Naive thymus-derived CD8-positive, alpha-beta T cell (primary cell): ENCODE results near the gene SLC4A4. TPM values are rescaled to one million over a fixed set of nuclear protein-coding genes. Genes with fewer than 3 reads are reported as not detected.

Experiments used
- ATAC-seq, 2 donors: fragments of 150-1000 bp; cut with Tn5 transposase in 1 of 2; sonication (Bioruptor Pico), chemical (Tn5 transposase) in 1 of 2; 1 replicate in 1 of 2; 2 replicates in 1 of 2; pipeline ENCODE4 v1.10.0; 2021; ENCODE audit warnings: mild to moderate bottlenecking in 2 of 2, moderate library complexity in 2 of 2
- POLR2A ChIA-PET: fragments of 350-600 bp; sonication (Branson Sonifier 250); formaldehyde crosslinking; loops from one replicate; lab custom pipeline; 2021; ENCODE audit warnings: antibody characterized with exemption; lab: Charles Lee
- DNase-seq, 10 donors: peaks; one replicate each; pipeline versions ENCODE4 v3.0.0 to v3.0.0-alpha.2; 2020 to 2022
- H3K27ac Mint-ChIP-seq, 10 donors: one replicate each; pipeline ENCODE4 v1.8.0; 2020 to 2022; ENCODE audit warnings: mild to moderate bottlenecking in 10 of 10, mixed read lengths in 10 of 10, moderate library complexity in 4 of 10, inconsistent platforms in 1 of 10
- H3K27me3 Mint-ChIP-seq, 5 donors: one replicate each; pipeline ENCODE4 v1.8.0; 2021 to 2022; ENCODE audit warnings: mixed read lengths in 5 of 5
- H3K36me3 Mint-ChIP-seq, 3 donors: one replicate each; pipeline ENCODE4 v1.8.0; 2020 to 2022; ENCODE audit warnings: mixed read lengths in 3 of 3, mild to moderate bottlenecking in 2 of 3, inconsistent platforms in 1 of 3
- H3K4me1 Mint-ChIP-seq, 4 donors: one replicate each; pipeline ENCODE4 v1.8.0; 2021 to 2022; ENCODE audit warnings: mixed read lengths in 4 of 4
- H3K4me3 Mint-ChIP-seq, 10 donors: one replicate each; pipeline ENCODE4 v1.8.0; 2020 to 2022; ENCODE audit warnings: mild to moderate bottlenecking in 10 of 10, mixed read lengths in 10 of 10, moderate library complexity in 6 of 10, inconsistent platforms in 1 of 10
- H3K9me3 Mint-ChIP-seq, 9 donors: one replicate each; pipeline ENCODE4 v1.8.0; 2020 to 2022; ENCODE audit warnings: mixed read lengths in 9 of 9, mild to moderate bottlenecking in 3 of 9, inconsistent platforms in 1 of 9, moderate library complexity in 1 of 9
- polyA plus RNA-seq, 3 donors: library from polyadenylated mRNA; unstranded; fragments of 300-500 nt; fragmentation: Illumina TruSeq; gene quantifications; one replicate each; pipeline ENCODE4 v1.2.3, GENCODE V29; 2021
- total RNA-seq, 8 experiments: library from RNA in 2 of 8; stranded (reverse) in 2 of 8; gene quantifications; one replicate each; pipeline ENCODE4 v1.2.3 and lab custom pipeline; 2021 to 2026

SLC4A4 gene
- total and polyA plus RNA-seq, 5 experiments from 2014 or later, result 0.08 to 4.2 (median 0.13) TPM

GRCh38 chr4:71541541-71541940 lies 202.7 kb downstream of the SLC4A4 start:
- Mint-ChIP-seq H3K4me3 (no peak overlapping the region), H3K27me3 (peaks cover 0 to 11% (median 2%) of the 10 kb centered on the region in 5 donors), H3K9me3 (no peaks in the 10 kb centered on the region), H3K4me1 (peaks cover 0 to 4% (median 0%) of the 10 kb centered on the region in 4 donors), H3K27ac (no peak overlapping the region), H3K36me3 (no peaks in the 10 kb centered on the region)
- ATAC-seq (no peak), DNase-seq (no peak)
- POLR2A ChIA-PET, result no interaction called here

DNA sequence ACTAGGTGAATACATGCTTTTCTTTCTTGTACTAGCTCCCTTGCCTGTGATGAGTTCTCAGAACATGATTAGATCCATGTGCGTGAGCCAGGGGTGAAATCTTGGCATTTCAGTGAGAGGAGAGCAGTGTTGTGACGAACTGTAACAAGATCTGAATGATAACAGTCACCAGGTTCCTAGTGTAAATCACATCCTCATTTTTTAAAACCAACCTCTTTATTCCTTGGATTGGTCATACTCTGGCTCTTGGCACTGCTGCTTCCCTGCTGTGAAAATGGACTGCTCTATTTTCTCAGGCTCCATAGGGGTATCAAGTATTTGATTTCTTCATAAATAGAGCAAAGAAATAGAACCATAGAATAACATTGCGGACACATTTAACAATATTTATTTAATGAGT lies 206.3 kb downstream of the SLC4A4 start:
- no peak overlapping the region for H3K27ac Mint-ChIP-seq
- H3K27me3 Mint-ChIP-seq, result peaks cover 0 to 11% (median 2%) of the 10 kb centered on the region in 5 donors
- H3K36me3 Mint-ChIP-seq, result no peaks in the 10 kb centered on the region
- POLR2A ChIA-PET, result no interaction called here
- H3K4me1 Mint-ChIP-seq, result peaks cover 0 to 4% (median 0%) of the 10 kb centered on the region in 4 donors
- DNase-seq (no peak), ATAC-seq (no peak)
- H3K4me3 Mint-ChIP-seq, result no peak overlapping the region
- H3K9me3 Mint-ChIP-seq, result no peaks in the 10 kb centered on the region

DNA sequence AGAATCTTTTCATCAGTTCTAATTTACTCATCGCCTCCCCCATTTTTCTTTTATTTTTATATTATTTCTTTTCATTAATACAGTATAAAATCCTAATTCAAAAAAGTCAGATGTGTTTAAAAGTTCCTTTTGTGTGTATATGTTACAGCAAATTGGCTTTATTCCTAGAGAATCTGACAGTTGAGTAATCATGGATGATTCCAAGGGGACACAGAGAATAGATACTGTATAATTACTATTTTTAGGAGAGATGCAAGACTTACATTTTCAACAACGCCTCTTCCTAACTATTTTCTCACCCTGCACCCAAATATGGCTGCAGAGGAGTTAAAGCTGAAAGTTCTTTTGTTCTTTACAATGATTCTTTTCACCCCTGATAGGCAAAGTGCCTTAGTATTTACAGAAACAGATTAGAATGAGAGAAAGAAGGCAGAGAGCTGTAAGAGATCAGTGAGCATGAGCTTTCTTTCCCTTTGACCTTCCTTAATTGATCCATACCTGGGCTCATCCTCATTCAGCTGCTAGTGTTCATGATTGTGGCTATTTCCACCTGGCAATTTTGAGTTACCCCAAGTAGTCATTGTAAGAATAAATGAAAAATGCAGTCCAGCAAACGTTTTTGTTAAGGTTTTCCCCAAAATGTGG lies 210.8 kb downstream of the SLC4A4 start:
- H3K27me3 Mint-ChIP-seq, result peaks cover 0 to 2% (median 0%) of the 10 kb centered on the region in 5 donors
- no peaks in the 10 kb centered on the region for H3K9me3 Mint-ChIP-seq
- no peaks in the 10 kb centered on the region for H3K36me3 Mint-ChIP-seq
- no peak overlapping the region for H3K4me3 Mint-ChIP-seq
- ATAC-seq, result no peak
- POLR2A ChIA-PET, result no interaction called here
- no peak overlapping the region for H3K27ac Mint-ChIP-seq
- no peaks in the 10 kb centered on the region for H3K4me1 Mint-ChIP-seq
- DNase-seq, result no peak

GRCh38 chr4:71550220-71551165 lies 211.7 kb downstream of the SLC4A4 start:
- no peaks in the 10 kb centered on the region for H3K36me3 Mint-ChIP-seq
- ATAC-seq, result no peak
- POLR2A ChIA-PET, result no interaction called here
- H3K27me3 Mint-ChIP-seq, result peaks cover 0 to 3% (median 2%) of the 10 kb centered on the region in 5 donors
- H3K9me3 Mint-ChIP-seq, result no peaks in the 10 kb centered on the region
- no peak overlapping the region for H3K4me3 Mint-ChIP-seq
- no peaks in the 10 kb centered on the region for H3K4me1 Mint-ChIP-seq
- DNase-seq, result no peak
- no peak overlapping the region for H3K27ac Mint-ChIP-seq

DNA sequence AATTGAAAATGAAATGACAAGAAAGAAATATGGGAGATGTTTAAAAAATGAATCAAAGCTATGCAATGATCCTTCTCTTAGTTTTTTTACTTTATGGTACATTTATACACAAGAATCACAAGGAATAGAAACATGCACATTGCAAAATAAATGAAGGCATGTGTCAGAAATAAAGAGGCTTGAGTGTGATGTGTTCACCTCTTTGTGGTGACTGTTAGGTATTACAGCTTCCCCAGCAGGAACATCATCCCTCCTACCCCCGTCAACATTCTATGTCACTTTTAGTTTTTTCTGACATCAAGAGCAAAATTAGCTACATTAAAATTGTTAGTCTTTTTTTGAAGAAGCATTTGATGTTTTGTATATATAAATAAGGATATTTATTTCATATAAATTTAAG lies 214.8 kb downstream of the SLC4A4 start:
- no peaks in the 10 kb centered on the region for H3K36me3 Mint-ChIP-seq
- H3K27ac Mint-ChIP-seq, result no peak overlapping the region
- no peak overlapping the region for H3K4me3 Mint-ChIP-seq
- H3K9me3 Mint-ChIP-seq, result no peaks in the 10 kb centered on the region
- H3K4me1 Mint-ChIP-seq, result no peaks in the 10 kb centered on the region
- ATAC-seq, result no peak
- DNase-seq, result no peak
- POLR2A ChIA-PET, result no interaction called here
- peaks cover 0 to 6% (median 0%) of the 10 kb centered on the region in 5 donors for H3K27me3 Mint-ChIP-seq

GRCh38 chr4:71554025-71554424 lies 215.2 kb downstream of the SLC4A4 start:
- no peaks in the 10 kb centered on the region for H3K4me1 Mint-ChIP-seq
- H3K4me3 Mint-ChIP-seq, result no peak overlapping the region
- no peaks in the 10 kb centered on the region for H3K9me3 Mint-ChIP-seq
- peaks cover 0 to 6% (median 0%) of the 10 kb centered on the region in 5 donors for H3K27me3 Mint-ChIP-seq
- DNase-seq (no peak), ATAC-seq (no peak)
- POLR2A ChIA-PET, result no interaction called here
- H3K36me3 Mint-ChIP-seq, result no peaks in the 10 kb centered on the region
- no peak overlapping the region for H3K27ac Mint-ChIP-seq

GRCh38 chr4:71558248-71558647 lies 219.4 kb downstream of the SLC4A4 start:
- Mint-ChIP-seq H3K4me1 (no peaks in the 10 kb centered on the region), H3K36me3 (no peaks in the 10 kb centered on the region), H3K9me3 (no peaks in the 10 kb centered on the region), H3K27me3 (peaks cover 0 to 6% (median 0%) of the 10 kb centered on the region in 5 donors), H3K4me3 (no peak overlapping the region), H3K27ac (no peak overlapping the region)
- POLR2A ChIA-PET, result no interaction called here
- ATAC-seq (no peak), DNase-seq (no peak)

GRCh38 chr4:71559957-71560571 lies 221.2 kb downstream of the SLC4A4 start:
- H3K36me3 Mint-ChIP-seq, result no peaks in the 10 kb centered on the region
- peaks cover 0 to 4% (median 0%) of the 10 kb centered on the region in 5 donors for H3K27me3 Mint-ChIP-seq
- H3K4me3 Mint-ChIP-seq, result no peak overlapping the region
- DNase-seq, result no peak
- H3K4me1 Mint-ChIP-seq, result no peaks in the 10 kb centered on the region
- no peak overlapping the region for H3K27ac Mint-ChIP-seq
- ATAC-seq, result no peak
- POLR2A ChIA-PET, result no interaction called here
- H3K9me3 Mint-ChIP-seq, result no peaks in the 10 kb centered on the region

DNA sequence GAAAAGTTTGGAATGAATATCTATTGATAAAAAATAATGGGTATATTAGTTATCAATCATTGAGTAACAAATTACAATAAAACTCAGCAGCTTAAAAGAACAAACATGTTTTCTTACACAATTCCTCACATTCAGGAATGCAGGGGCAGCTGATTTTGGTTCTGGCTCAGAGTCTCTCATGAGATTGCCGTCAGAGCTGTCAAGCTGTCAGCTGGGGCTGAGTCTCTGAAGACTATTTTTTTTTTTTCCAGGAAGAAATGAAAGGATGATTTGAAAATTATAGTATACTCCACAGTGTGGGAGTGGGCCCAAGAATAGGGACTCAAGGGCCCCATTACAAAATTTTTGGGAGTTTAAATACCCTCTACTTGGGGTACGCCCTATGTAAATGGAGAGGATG lies 226.0 kb downstream of the SLC4A4 start:
- POLR2A ChIA-PET, result no interaction called here
- DNase-seq, result no peak
- Mint-ChIP-seq H3K9me3 (no peaks in the 10 kb centered on the region), H3K27ac (no peak overlapping the region), H3K4me3 (no peak overlapping the region), H3K4me1 (no peaks in the 10 kb centered on the region), H3K36me3 (no peaks in the 10 kb centered on the region), H3K27me3 (peaks cover 0 to 4% (median 0%) of the 10 kb centered on the region in 5 donors)
- no peak for ATAC-seq

- Mint-ChIP-seq H3K27me3 (peaks cover 0 to 4% (median 2%) of the 10 kb centered on the region in 5 donors), H3K9me3 (no peaks in the 10 kb centered on the region), H3K36me3 (no peaks in the 10 kb centered on the region), H3K4me3 (no peak overlapping the region), H3K4me1 (no peaks in the 10 kb centered on the region), H3K27ac (no peak overlapping the region)
- POLR2A ChIA-PET, result no interaction called here
- DNase-seq (no peak), ATAC-seq (no peak)
Measured at GRCh38 chr4:71566856-71567255, 228.0 kb downstream of the SLC4A4 start.

- Mint-ChIP-seq H3K4me1 (no peaks in the 10 kb centered on the region), H3K9me3 (peaks cover 0 to 2% (median 0%) of the 10 kb centered on the region in 9 donors)
- no peak for ATAC-seq
Measured at GRCh38 chr4:71568131-71568530, 229.3 kb downstream of the SLC4A4 start.

GRCh38 chr4:71570492-71570891 lies 231.7 kb downstream of the SLC4A4 start:
- POLR2A ChIA-PET, result no interaction called here
- no peak for ATAC-seq
- no peaks in the 10 kb centered on the region for H3K36me3 Mint-ChIP-seq
- H3K4me3 Mint-ChIP-seq, result no peak overlapping the region
- no peak for DNase-seq
- no peaks in the 10 kb centered on the region for H3K4me1 Mint-ChIP-seq
- H3K27ac Mint-ChIP-seq, result no peak overlapping the region
- peaks cover 0 to 7% (median 2%) of the 10 kb centered on the region in 9 donors for H3K9me3 Mint-ChIP-seq
- H3K27me3 Mint-ChIP-seq, result peaks cover 0 to 10% (median 2%) of the 10 kb centered on the region in 5 donors

More at GRCh38 chr4:71568131-71568530, 229.3 kb downstream of the SLC4A4 start:
- Mint-ChIP-seq H3K4me3 (no peak overlapping the region), H3K27me3 (peaks cover 0 to 6% (median 2%) of the 10 kb centered on the region in 5 donors), H3K27ac (no peak overlapping the region), H3K36me3 (no peaks in the 10 kb centered on the region)
- POLR2A ChIA-PET, result no interaction called here
- no peak for DNase-seq

GRCh38 chr4:71571346-71571745 lies 232.5 kb downstream of the SLC4A4 start:
- ATAC-seq (no peak), DNase-seq (no peak)
- H3K27me3 Mint-ChIP-seq, result peaks cover 0 to 13% (median 2%) of the 10 kb centered on the region in 5 donors

More at GRCh38 chr4:71571346-71571745, 232.5 kb downstream of the SLC4A4 start:
- Mint-ChIP-seq H3K27ac (peak overlapping the region in 1 of 10 donors; percentile 62), H3K4me1 (no peaks in the 10 kb centered on the region), H3K4me3 (no peak overlapping the region), H3K36me3 (no peaks in the 10 kb centered on the region), H3K9me3 (peaks cover 0 to 7% (median 3%) of the 10 kb centered on the region in 9 donors)
- POLR2A ChIA-PET, result no interaction called here
